Heart left ventricle (tissue), 16 donors: Measurements from ENCODE around the gene TAF4. TPM values are rescaled to one million over a fixed set of nuclear protein-coding genes. Genes with fewer than 3 reads are reported as not detected.
A peak's percentile ranks its signal among the peaks of the same experiment; 100 is the strongest.

ENCODE experiments used
- ATAC-seq, 4 donors: fragments of 200-7000 bp; cut with Tn5 transposase; one replicate each; pipeline ENCODE4 v1.9.1; 2020 to 2022; ENCODE audit warnings: moderate library complexity in 4 of 4, mild to moderate bottlenecking in 3 of 4, moderate number of reproducible peaks in 1 of 4
- DNase-seq, 5 donors: peaks; one replicate each; pipeline ENCODE4 v3.0.0-alpha.2; 2020
- H3K27ac ChIP-seq, 12 donors: fragments of 200-600 bp; sonication (generic) in 4 of 12; one replicate each; pipeline versions ENCODE4 v1.5.0 to v1.8.0; 2016 to 2022; ENCODE audit warnings: mild to moderate bottlenecking in 2 of 12
- H3K27me3 ChIP-seq, 9 donors: fragments of 200-600 bp; sonication (generic) in 2 of 9; one replicate each; pipeline versions ENCODE4 v1.5.1 to v1.8.0; 2016 to 2022; ENCODE audit warnings: mild to moderate bottlenecking in 3 of 9
- H3K36me3 ChIP-seq, 9 donors: fragments of 200-600 bp; sonication (generic) in 2 of 9; one replicate each; pipeline versions ENCODE4 v1.5.0 to v1.8.0; 2018 to 2022; ENCODE audit warnings: mild to moderate bottlenecking in 2 of 9
- H3K4me1 ChIP-seq, 12 donors: fragments of 200-600 bp; sonication (generic) in 4 of 12; one replicate each; pipeline versions ENCODE4 v1.5.0 to v1.8.0; 2016 to 2022; ENCODE audit warnings: mild to moderate bottlenecking in 3 of 12
- H3K4me3 ChIP-seq, 12 donors: fragments of 200-600 bp; sonication (generic) in 4 of 12; one replicate each; pipeline versions ENCODE4 v1.5.0 to v1.8.0; 2017 to 2022; ENCODE audit warnings: mild to moderate bottlenecking in 9 of 12, moderate library complexity in 4 of 12
- H3K9me3 ChIP-seq, 12 donors: fragments of 200-600 bp; sonication (generic) in 4 of 12; one replicate each; pipeline versions ENCODE4 v1.5.0 to v1.8.0; 2016 to 2022; ENCODE audit warnings: mild to moderate bottlenecking in 1 of 12
- CTCF ChIP-seq, 12 donors: fragments of 200-600 bp; sonication (generic) in 4 of 12; IDR thresholded peaks; one replicate each; pipeline versions ENCODE4 v1.5.0 to v1.8.0; 2018 to 2022; ENCODE audit warnings: antibody characterized with exemption in 12 of 12, mild to moderate bottlenecking in 5 of 12
- POLR2A ChIP-seq, 2 donors: fragments of 450-650 bp; IDR thresholded peaks; one replicate each; pipeline ENCODE4 v1.6.1; 2017; ENCODE audit warnings: antibody characterized with exemption in 2 of 2, mild to moderate bottlenecking in 2 of 2, moderate library complexity in 2 of 2
- WGBS, 4 donors: extraction: QIAGEN DNeasy Blood & Tissue Kit in 2 of 4; methylation state at CpG; one replicate each; pipeline versions ENCODE4 v1.1.5 to v1.1.7; 2013 to 2018; 5-methylcytosine and 5-hydroxymethylcytosine counted together
- intact Hi-C, 10 donors: fragments of 100-400 bp; cut with DNase I; formaldehyde crosslinking; loops; one replicate each; pipeline versions ENCODE4 v1.11.1 to v1.14.2; 2022
- polyA plus RNA-seq, 2 donors: library from polyadenylated mRNA; stranded (reverse); fragments of 200-250 nt; gene quantifications; one replicate each; pipeline ENCODE4 v1.2.3, GENCODE V29; 2013
- total RNA-seq, 9 donors: library from RNA; depleted of rRNA in 2 of 9; stranded (reverse); fragments of >200 nt in 2 of 9; fragmentation: NEBNext Ultra II Directional in 3 of 9; extraction: Animal tissue kit (Norgen Biotek cat#: 25700) in 3 of 9; gene quantifications; one replicate each; pipeline versions ENCODE4 v1.1.0 to v1.2.4, GENCODE V29; 2016 to 2023
- donor health status: ischemic (EF 13 %, LVEDD 7.1; RV severe dilation, severe dysfunction).
- donor health status: healthy with polysubstance abuse.
- donor health status: DM: no; HTN: yes; CAD: no.
- donor health status: DM: no; HTN: no; CAD: no.
- donor health status: ischemic (EF 25% LVEDD 6.9; RV normal size, moderate dysfunction).
- donor health status: ischemic (EF 25% LVEDD 5.7; RV mildly dilated, moderate dysfunction).
- donor health status: healthy.
- donor health status: DM: yes; HTN: yes; CAD: no.
- donor health status: ischemic (EF 35%, LVEDD 5.7; RV mildly dilated, moderate dysfunction).
- donor health status: nonischemic (EF 11% LVEDD 7.7; RV severe dilation, severe dysfunction).
- donor health status: DM: yes; HTN: yes; CAD: no.
- donor health status: PGD.
- donor health status: ischemic (EF 29% LVEDD 5.4; RV normal size, mild dysfunction).
- donor health status: nonischemic (EF 23%, LVEDD 6.1; RV moderate dilation, normal function).

TAF4 gene
- total and polyA plus RNA-seq, 11 donors, result 4.5 to 37.7 (median 10.7) TPM

DNA sequence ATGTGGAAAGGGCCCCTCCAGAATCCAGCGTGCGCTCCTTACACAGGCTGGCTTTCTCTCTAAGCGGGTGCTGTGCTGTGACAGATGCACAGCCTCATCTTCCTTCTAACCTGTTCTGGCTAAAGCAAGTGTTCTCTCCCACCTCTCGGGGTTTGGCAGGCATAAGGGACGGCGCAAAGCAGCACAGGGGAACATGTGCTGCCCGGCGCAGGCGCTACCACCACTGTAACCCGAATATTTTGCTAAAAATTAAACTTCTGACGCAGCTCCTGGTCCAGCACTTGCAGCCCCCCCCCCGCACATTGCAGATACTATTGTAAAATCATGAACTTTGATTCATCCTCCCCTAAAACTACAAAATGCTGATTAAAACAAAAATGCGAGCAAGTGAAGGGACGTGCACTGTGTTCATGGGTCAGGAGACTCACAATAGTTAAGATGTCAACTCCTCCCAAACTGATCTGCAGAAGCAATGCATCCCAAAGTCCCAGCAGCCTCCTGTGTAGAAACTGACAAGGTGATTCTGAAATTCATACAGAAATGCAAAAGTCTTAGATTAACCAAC, 43.0 kb downstream of the TAF4 start:
- ATAC-seq (no peak), DNase-seq (peak in 1 of 5 donors; percentile 10)
- H3K27ac ChIP-seq, result no peak overlapping the region
- intact Hi-C loops, result loop anchor here in 6 of 10 donors (5.0 to 10.0 kb wide), 8 partner anchors 40 to 385 kb away; partner anchors contain the start of genes CABLES2 (in 3 of the 6), LSM14B (in 3 of the 6), PSMA7 (in 1 of the 6) and RPS21 (in 1 of the 6)
- no peaks in the 10 kb centered on the region for H3K27me3 ChIP-seq
- H3K36me3 ChIP-seq, result no peaks in the 10 kb centered on the region
- H3K4me3 ChIP-seq, result no peak overlapping the region
- WGBS, 4 donors, result 96 to 97% (median 96%) methylated on average over 14 of the region's 14 CpGs
- no peaks in the 10 kb centered on the region for H3K9me3 ChIP-seq
- peaks cover 22 to 72% (median 50%) of the 10 kb centered on the region in 12 donors for H3K4me1 ChIP-seq
- TF ChIP-seq POLR2A (IDR thresholded peaks at IDR 0.05) (no peak), CTCF (IDR thresholded peaks at IDR 0.05) (no peak)

DNA sequence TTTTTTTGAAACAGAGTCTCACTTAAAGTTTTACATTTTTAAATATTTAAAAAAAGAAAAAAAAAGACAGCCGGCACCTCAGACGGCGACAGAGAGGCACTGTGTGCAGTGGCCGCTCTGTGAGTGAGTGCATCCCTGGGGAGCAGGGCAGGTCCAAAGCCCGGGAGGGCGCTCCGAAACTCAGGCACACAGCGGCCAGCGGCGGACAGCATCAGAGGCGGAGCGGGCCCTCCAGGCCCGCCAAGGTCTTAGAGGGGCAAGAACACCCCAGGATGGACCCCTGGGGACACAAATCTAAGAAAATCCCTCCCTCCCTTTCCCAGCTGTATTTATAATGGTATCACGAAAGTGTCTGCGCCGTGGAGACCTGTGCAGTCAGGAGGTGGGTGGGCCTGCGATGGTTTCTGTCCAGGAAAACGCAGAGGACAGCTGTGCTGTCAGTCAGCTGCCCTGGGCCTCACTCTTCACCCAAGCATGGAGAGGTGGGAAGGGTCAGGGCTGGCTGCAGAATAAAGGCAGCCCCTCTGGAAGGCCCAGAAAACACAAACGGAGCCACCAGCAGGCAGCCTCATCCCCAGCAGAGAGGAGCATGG, 43.8 kb downstream of the TAF4 start:
- TF ChIP-seq POLR2A (IDR thresholded peaks at IDR 0.05), result no peak
- no peaks in the 10 kb centered on the region for H3K36me3 ChIP-seq
- no peaks in the 10 kb centered on the region for H3K9me3 ChIP-seq
- intact Hi-C loops, result loop anchor here in 6 of 10 donors (5.0 to 10.0 kb wide), 8 partner anchors 40 to 385 kb away; partner anchors contain the start of genes CABLES2 (in 3 of the 6), LSM14B (in 3 of the 6), PSMA7 (in 1 of the 6) and RPS21 (in 1 of the 6)
- DNase-seq, result peak in 2 of 5 donors; percentile 26 to 60
- WGBS, 4 donors, result 75 to 86% (median 82%) methylated on average over 19 of the region's 19 CpGs
- peak overlapping the region in 2 of 12 donors; percentile 1 to 15 for H3K4me3 ChIP-seq
- peak overlapping the region in 1 of 12 donors; percentile 68 for H3K27ac ChIP-seq
- no peaks in the 10 kb centered on the region for H3K27me3 ChIP-seq
- ATAC-seq, result no peak
- peaks cover 22 to 67% (median 46%) of the 10 kb centered on the region in 12 donors for H3K4me1 ChIP-seq

DNA sequence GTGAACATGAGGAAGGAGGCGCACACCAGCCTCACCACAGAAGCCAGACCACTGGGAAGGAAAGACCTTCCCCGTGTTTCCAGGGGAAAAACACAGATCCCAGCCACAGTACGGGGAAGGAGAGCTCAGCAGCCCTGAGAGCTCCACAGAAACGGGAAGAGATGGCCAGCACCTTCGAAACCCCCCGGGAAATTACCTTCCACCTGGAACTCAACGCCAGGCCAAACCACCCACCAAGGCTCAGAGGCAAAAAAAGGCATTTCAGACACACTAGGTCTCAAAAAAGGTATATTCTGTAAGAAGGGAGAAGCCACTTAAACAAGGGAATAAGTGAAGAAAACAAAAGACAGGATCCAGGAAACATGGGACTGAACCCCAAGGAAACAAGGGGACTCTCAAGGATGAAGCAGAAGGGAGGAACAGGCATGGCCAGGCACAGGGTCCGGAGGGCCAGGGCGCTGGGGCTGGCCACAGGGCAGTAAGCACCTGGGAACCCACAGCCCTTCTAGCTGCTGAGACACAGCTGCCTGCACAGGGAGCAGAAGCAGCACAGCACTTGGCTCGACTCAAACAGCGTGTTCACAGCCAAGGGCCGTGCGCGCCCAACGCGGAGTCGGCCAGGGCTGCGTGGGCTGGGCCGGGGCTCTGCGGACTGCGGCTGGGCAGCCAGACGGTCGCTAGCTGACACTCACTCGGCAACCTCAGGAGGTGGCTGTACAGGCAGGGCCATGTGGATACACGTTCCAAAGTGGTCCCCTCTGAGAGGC, 44.6 kb downstream of the TAF4 start:
- Histone ChIP-seq H3K9me3 (no peaks in the 10 kb centered on the region), H3K27ac (peak overlapping the region in 2 of 12 donors; percentile 38 to 68), H3K27me3 (no peaks in the 10 kb centered on the region), H3K4me3 (peak overlapping the region in 2 of 12 donors; percentile 1 to 15), H3K4me1 (peaks cover 17 to 64% (median 41%) of the 10 kb centered on the region in 12 donors), H3K36me3 (no peaks in the 10 kb centered on the region)
- TF ChIP-seq POLR2A (IDR thresholded peaks at IDR 0.05) (no peak), CTCF (IDR thresholded peaks at IDR 0.05) (no peak)
- ATAC-seq (peak in 3 of 4 donors; percentile 69 to 87 (median 78)), DNase-seq (peak; percentile 57 to 80 (median 76))
- WGBS, 4 donors, result 57 to 71% (median 68%) methylated on average over 12 to 25 of the region's 25 CpGs
- intact Hi-C loops, result loop anchor here in 6 of 10 donors (5.0 to 10.0 kb wide), 8 partner anchors 41 to 386 kb away; partner anchors contain the start of genes CABLES2 (in 3 of the 6), LSM14B (in 3 of the 6), PSMA7 (in 1 of the 6) and RPS21 (in 1 of the 6)

DNA sequence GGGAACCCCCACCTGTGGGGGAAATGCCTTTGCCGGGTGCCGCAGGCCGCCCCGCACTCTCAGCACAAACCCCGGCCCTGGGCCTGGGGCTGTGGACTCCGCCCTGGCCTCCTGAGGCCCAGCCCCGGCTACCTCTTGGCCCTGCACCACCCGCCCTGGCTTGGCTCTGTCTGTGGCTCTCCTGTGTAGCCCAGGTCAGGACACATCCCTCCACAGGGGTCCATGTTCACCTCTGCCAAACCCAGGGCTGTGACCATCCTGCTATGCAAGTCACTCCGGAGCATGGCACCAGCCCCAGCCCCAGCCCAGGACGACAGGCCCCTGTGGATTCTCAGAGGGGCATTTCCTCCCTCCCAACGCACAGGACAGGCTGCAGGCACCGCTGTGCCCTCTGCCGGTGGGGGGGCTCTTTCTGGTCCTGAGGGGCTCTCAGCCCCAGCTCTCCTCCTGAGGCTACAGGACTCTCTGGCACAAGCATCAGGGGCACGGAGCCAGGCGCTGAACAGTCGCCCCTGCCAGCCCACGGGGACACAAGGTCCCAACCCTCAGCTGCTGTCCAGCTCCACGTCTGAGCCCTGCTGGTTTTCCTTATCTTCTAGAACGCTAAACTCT, 45.7 kb downstream of the TAF4 start:
- ATAC-seq (peak; percentile 83 to 89 (median 86)), DNase-seq (peak; percentile 37 to 79 (median 75))
- Histone ChIP-seq H3K36me3 (no peaks in the 10 kb centered on the region), H3K4me3 (no peak overlapping the region), H3K9me3 (no peaks in the 10 kb centered on the region), H3K27me3 (no peaks in the 10 kb centered on the region), H3K4me1 (peaks cover 11 to 56% (median 32%) of the 10 kb centered on the region in 12 donors), H3K27ac (peak overlapping the region in 5 of 12 donors; percentile 13 to 68 (median 29))
- TF ChIP-seq CTCF (IDR thresholded peaks at IDR 0.05), result no peak
- TF ChIP-seq POLR2A (IDR thresholded peaks at IDR 0.05), result no peak
- intact Hi-C loops, result loop anchor here in 8 of 10 donors (5.0 to 10.0 kb wide), 10 partner anchors 42 to 387 kb away; partner anchors contain the start of genes CABLES2 (in 4 of the 8), RPS21 (in 4 of the 8), LSM14B (in 3 of the 8) and PSMA7 (in 1 of the 8)
- WGBS, 4 donors, result 58 to 71% (median 61%) methylated on average over 12 to 19 of the region's 19 CpGs
